A549 (cell line): ENCODE results near the gene PTPN14. TPM values are rescaled to one million over a fixed set of nuclear protein-coding genes. Genes with fewer than 3 reads are reported as not detected.

Experiments used
- ATAC-seq, 2 experiments: fragments of 200-7000 bp in 1 of 2; fragments of >200 bp in 1 of 2; cut with Nextera tagmentation in 1 of 2; cut with Tn5 transposase in 1 of 2; 3 replicates each; pipeline versions ENCODE4 v1.8.0 to v1.9.1; 2018 to 2020; ENCODE audit warnings: mild to moderate bottlenecking in 1 of 2, moderate library complexity in 1 of 2
- CTCF ChIA-PET: fragments of 300-600 bp; sonication (Branson Sonifier 250); formaldehyde crosslinking; extraction: SDS; loops from one replicate; lab custom pipeline; 2021; ENCODE audit warnings: antibody characterized with exemption, inconsistent platforms; lab: Yijun Ruan, JAX
- POLR2A ChIA-PET: fragments of 350-600 bp; formaldehyde crosslinking; extraction: SDS; loops from one replicate; lab custom pipeline; 2021; ENCODE audit warnings: antibody characterized with exemption, inconsistent platforms; lab: Yijun Ruan, JAX
- DNase-seq, 2 experiments: peaks; one replicate each; pipeline versions ENCODE4 v3.0.0 to v3.0.0-alpha.2; 2011 to 2016; ENCODE audit warnings: low read depth in 1 of 2, low spot score in 1 of 2
- FAIRE-seq: peaks from 2 replicates; lab custom pipeline; 2011; peaks lifted over from hg19 to GRCh38; lab: Jason Lieb, UNC
- H3K27ac ChIP-seq, 2 experiments: fragments of >200 bp; sonication (Bioruptor Twin); formaldehyde crosslinking; 3 replicates each; pipeline ENCODE4 v1.5.1; 2016 to 2017
- H3K4me1 ChIP-seq: fragments of >200 bp; sonication (Bioruptor Twin); formaldehyde crosslinking; 3 replicates; pipeline ENCODE4 v1.6.1; 2016
- H3K4me2 ChIP-seq: fragments of >200 bp; sonication (Bioruptor Twin); formaldehyde crosslinking; 3 replicates; pipeline ENCODE4 v1.6.1; 2016
- H3K4me3 ChIP-seq: fragments of >200 bp; sonication (Bioruptor Twin); formaldehyde crosslinking; 3 replicates; pipeline ENCODE4 v1.5.1; 2016
- H3K9me3 ChIP-seq: fragments of >200 bp; sonication (Bioruptor Twin); formaldehyde crosslinking; 3 replicates; pipeline ENCODE4 v1.6.1; 2016
- BHLHE40 ChIP-seq: IDR thresholded peaks from 2 replicates; pipeline ENCODE4 v1.6.1; 2012; ENCODE audit warnings: low read depth, low read length, inconsistent platforms
- CEBPB ChIP-seq, 2 experiments: fragments of >200 bp in 1 of 2; sonication (Bioruptor Twin) in 1 of 2; formaldehyde crosslinking in 1 of 2; IDR thresholded peaks; 2 replicates each; pipeline ENCODE4 v1.6.1; 2012 to 2016
- CHD4 ChIP-seq: fragments of 200-600 bp; sonication (generic); IDR thresholded peaks from 2 replicates; pipeline ENCODE4 v1.6.1; 2016; ENCODE audit warnings: antibody characterized with exemption, mild to moderate bottlenecking, borderline replicate concordance
- ESRRA ChIP-seq: fragments of 150-350 bp; IDR thresholded peaks from 2 replicates; pipeline ENCODE4 v1.6.1; 2014; ENCODE audit warnings: mild to moderate bottlenecking, low read length, borderline replicate concordance
- FOXS1 ChIP-seq: fragments of 250-450 bp; sonication (Bioruptor Pico); IDR thresholded peaks from 2 replicates; pipeline ENCODE4 v1.5.0; 2020; ENCODE audit warnings: mild to moderate bottlenecking, moderate library complexity
- HOXB5 ChIP-seq: fragments of 250-450 bp; sonication (Bioruptor Pico); IDR thresholded peaks from 2 replicates; pipeline ENCODE4 v1.5.0; 2020; ENCODE audit warnings: mild to moderate bottlenecking, moderate library complexity
- JUNB ChIP-seq: fragments of >200 bp; sonication (Bioruptor Twin); formaldehyde crosslinking; IDR thresholded peaks from 2 replicates; pipeline ENCODE4 v1.6.1; 2016
- KDM5A ChIP-seq: fragments of 200-600 bp; sonication (generic); IDR thresholded peaks from 2 replicates; pipeline ENCODE4 v1.6.1; 2016; ENCODE audit warnings: antibody characterized with exemption, mild to moderate bottlenecking
- MAZ ChIP-seq: fragments of 150-350 bp; IDR thresholded peaks from 2 replicates; pipeline ENCODE4 v1.6.1; 2014; ENCODE audit warnings: antibody characterized with exemption, low read depth, low read length, borderline replicate concordance
- MYC ChIP-seq: IDR thresholded peaks from 2 replicates; pipeline ENCODE4 v1.6.1; 2012; ENCODE audit warnings: mild to moderate bottlenecking, inconsistent platforms, low read length, improper control_type of control experiment, borderline replicate concordance
- NR3C1 ChIP-seq: fragments of >200 bp; sonication (Bioruptor Twin); formaldehyde crosslinking; IDR thresholded peaks from 3 replicates; pipeline ENCODE4 v1.6.1; 2017
- PHF8 ChIP-seq: fragments of 200-600 bp; sonication (generic); IDR thresholded peaks from 2 replicates; pipeline ENCODE4 v1.6.1; 2016; ENCODE audit warnings: low read depth, mild to moderate bottlenecking, antibody characterized with exemption, moderate library complexity, borderline replicate concordance
- POLR2A ChIP-seq: IDR thresholded peaks from 2 replicates; pipeline ENCODE4 v1.6.1; 2012; ENCODE audit warnings: mild to moderate bottlenecking, low read length
- RAD21 ChIP-seq, 2 experiments: fragments of >200 bp in 1 of 2; sonication (Bioruptor Twin) in 1 of 2; formaldehyde crosslinking in 1 of 2; IDR thresholded peaks in 1 of 2; conservative IDR thresholded peaks in 1 of 2; 2 replicates in 1 of 2; 3 replicates in 1 of 2; pipeline ENCODE4 v1.6.1; 2012 to 2018; ENCODE audit warnings: inconsistent platforms in 1 of 2
- RCOR1 ChIP-seq: fragments of 150-350 bp; IDR thresholded peaks from 2 replicates; pipeline ENCODE4 v1.6.1; 2014; ENCODE audit warnings: antibody characterized with exemption, low read length, low read depth
- RNF2 ChIP-seq: fragments of 200-600 bp; sonication (generic); IDR thresholded peaks from 2 replicates; pipeline ENCODE4 v1.6.1; 2016; ENCODE audit warnings: low read depth, mild to moderate bottlenecking, antibody characterized with exemption, moderate library complexity, borderline replicate concordance
- ZFP36 ChIP-seq: fragments of 450-650 bp; IDR thresholded peaks from 2 replicates; pipeline ENCODE4 v1.6.1; 2014; ENCODE audit warnings: borderline replicate concordance; ENCODE audit not compliant: partially characterized antibody
- ZNF302 ChIP-seq: fragments of 250-450 bp; sonication (Bioruptor Pico); IDR thresholded peaks from 2 replicates; pipeline ENCODE4 v1.9.0; 2021; ENCODE audit warnings: inconsistent platforms, mild to moderate bottlenecking, moderate library complexity
- WGBS: methylation state at CpG from one replicate; pipeline ENCODE4 v1.1.6; 2017; ENCODE audit errors: missing lambda C conversion rate; 5-methylcytosine and 5-hydroxymethylcytosine counted together
- polyA plus RNA-seq, 4 experiments: library from polyadenylated mRNA; depleted of rRNA in 3 of 4; stranded (reverse); fragments of >200 nt; fragmentation: RNase III in 1 of 4; extraction: RNeasy Plus Mini Kit Qiagen cat#74134 plus additional on column Dnase treatment in 1 of 4; gene quantifications; 2 replicates in 3 of 4; 3 replicates in 1 of 4; pipeline ENCODE4 v1.2.3, GENCODE V29; 2011 to 2017
- TF ChIP-seq, protein P1 (sequence below): fragments of 250-450 bp; sonication (Bioruptor Pico); IDR thresholded peaks from 2 replicates; pipeline ENCODE4 v1.5.0; 2020; ENCODE audit warnings: low read depth, mild to moderate bottlenecking, moderate library complexity
- TF ChIP-seq, protein P2 (sequence below): fragments of 150-350 bp; IDR thresholded peaks from 2 replicates; pipeline ENCODE4 v1.6.1; 2014; ENCODE audit warnings: low read depth, mild to moderate bottlenecking, low read length
- TF ChIP-seq, protein P3 (sequence below): fragments of >200 bp; sonication (Bioruptor Twin); formaldehyde crosslinking; IDR thresholded peaks from 2 replicates; pipeline ENCODE4 v1.6.1; 2016

Gene PTPN14
- polyA plus RNA-seq, 2 of the 4 experiments (the other 2 are of a cell fraction), result 9.2 to 10.0 TPM

DNA sequence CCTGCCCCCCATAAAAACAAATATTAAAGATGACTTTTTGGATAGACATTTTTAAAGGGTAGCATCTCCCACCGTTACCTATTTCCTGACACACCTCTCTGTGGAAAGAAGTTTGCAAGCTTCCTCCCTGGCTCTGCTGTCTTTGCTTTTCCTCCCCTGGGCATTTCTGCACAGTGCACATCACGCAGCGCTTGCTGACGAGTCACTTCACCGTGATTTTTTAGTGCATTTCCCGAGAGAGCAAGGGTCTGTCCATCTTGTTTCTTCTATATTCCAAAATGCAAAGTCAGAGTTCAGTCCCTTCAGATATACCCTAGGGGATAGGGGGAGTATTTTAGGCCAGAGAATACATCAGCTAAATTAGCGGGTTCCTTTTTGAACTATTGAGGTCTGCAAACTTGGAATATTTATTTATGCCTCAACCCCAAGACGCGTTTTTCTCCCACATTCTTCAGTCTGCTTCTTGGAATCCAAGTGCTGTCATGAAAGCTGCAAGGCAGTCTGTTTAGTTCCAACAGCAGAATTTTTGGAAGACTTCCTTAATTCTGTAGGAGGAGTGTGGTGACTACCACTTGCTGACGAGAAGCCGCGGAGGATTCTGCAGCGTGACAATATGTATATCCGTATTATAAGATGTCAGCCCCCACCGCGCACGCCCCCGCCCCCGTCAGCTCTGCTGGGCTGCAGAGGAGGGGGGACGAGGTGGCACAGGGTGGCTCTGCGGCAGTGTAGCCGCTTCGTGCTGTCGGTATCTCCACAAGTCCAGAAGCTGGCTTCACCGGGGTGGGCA lies 248.1 kb downstream of the PTPN14 start:
- no peak for DNase-seq
- H3K27ac ChIP-seq, result no peak overlapping the region
- POLR2A ChIA-PET, result no interaction called here
- no peaks in the 10 kb centered on the region for H3K9me3 ChIP-seq
- no peak overlapping the region for H3K4me2 ChIP-seq
- WGBS, result 92% methylated on average over 25 of the region's 25 CpGs
- no peak overlapping the region for H3K4me3 ChIP-seq
- TF ChIP-seq, protein P1, sequence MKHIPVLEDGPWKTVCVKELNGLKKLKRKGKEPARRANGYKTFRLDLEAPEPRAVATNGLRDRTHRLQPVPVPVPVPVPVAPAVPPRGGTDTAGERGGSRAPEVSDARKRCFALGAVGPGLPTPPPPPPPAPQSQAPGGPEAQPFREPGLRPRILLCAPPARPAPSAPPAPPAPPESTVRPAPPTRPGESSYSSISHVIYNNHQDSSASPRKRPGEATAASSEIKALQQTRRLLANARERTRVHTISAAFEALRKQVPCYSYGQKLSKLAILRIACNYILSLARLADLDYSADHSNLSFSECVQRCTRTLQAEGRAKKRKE (CRISPR knock-in tag), result no peak
- TF ChIP-seq ZNF302 (CRISPR knock-in tag) (no peak), CEBPB (IDR thresholded peaks at IDR 0.05) (no peak), BHLHE40 (no peak), POLR2A (no peak), HOXB5 (CRISPR knock-in tag) (no peak), ZFP36 (no peak), FOXS1 (CRISPR knock-in tag) (no peak), RCOR1 (no peak), ESRRA (no peak), MYC (no peak)
- TF ChIP-seq, protein P2, sequence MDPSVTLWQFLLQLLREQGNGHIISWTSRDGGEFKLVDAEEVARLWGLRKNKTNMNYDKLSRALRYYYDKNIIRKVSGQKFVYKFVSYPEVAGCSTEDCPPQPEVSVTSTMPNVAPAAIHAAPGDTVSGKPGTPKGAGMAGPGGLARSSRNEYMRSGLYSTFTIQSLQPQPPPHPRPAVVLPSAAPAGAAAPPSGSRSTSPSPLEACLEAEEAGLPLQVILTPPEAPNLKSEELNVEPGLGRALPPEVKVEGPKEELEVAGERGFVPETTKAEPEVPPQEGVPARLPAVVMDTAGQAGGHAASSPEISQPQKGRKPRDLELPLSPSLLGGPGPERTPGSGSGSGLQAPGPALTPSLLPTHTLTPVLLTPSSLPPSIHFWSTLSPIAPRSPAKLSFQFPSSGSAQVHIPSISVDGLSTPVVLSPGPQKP, result no peak
- TF ChIP-seq, all 56 proteins: peak for 0
- CTCF ChIA-PET, result interaction anchor here (0.6 to 3.5 kb wide), 5 partner anchors 10 to 42 kb away, joined by 3 to 13 read pairs (median 4); no protein-coding TSS in a partner anchor
- H3K4me1 ChIP-seq, result no peaks in the 10 kb centered on the region
- no peak for ATAC-seq
- FAIRE-seq, result no peak

DNA sequence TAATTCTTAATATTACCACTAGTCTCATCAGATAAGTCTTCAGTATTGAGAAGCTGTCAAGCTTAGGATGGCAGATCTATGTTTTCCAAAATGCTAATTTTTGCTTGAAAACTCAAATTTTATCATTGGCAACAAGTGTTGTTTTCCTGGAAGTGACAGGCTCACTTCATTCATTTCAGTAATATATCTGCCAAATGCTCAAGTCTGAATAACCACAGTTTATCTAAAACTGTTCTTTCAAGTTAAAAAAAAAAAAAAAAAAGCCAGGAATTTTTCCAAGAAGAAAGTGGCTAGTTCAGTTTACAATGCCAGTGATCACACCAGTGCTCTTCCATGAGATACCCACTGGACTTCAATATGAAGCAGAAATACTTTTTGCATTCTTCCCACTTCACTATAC lies 249.9 kb downstream of the PTPN14 start:
- FAIRE-seq (no peak), DNase-seq (no peak)

GRCh38 chr1:214300149-214300780 lies 251.1 kb downstream of the PTPN14 start:
- H3K4me2 ChIP-seq, result no peak overlapping the region
- ATAC-seq (no peak), FAIRE-seq (no peak), DNase-seq (no peak)
- CTCF ChIA-PET, result interaction anchor here (1.1 to 2.4 kb wide), 2 partner anchors 28 to 39 kb away, joined by 4 to 12 read pairs; no protein-coding TSS in a partner anchor
- no peak overlapping the region for H3K27ac ChIP-seq
- POLR2A ChIA-PET, result no interaction called here
- no peak for TF ChIP-seq CHD4
- TF ChIP-seq KDM5A, result no peak
- 87% methylated on average over 9 of the region's 9 CpGs for WGBS
- no peaks in the 10 kb centered on the region for H3K9me3 ChIP-seq
- no peak overlapping the region for H3K4me3 ChIP-seq
- peaks cover 9% of the 10 kb centered on the region; the same call in 1 of the 3 replicates for H3K4me1 ChIP-seq

More for the DNA sequence above, 249.9 kb downstream of the PTPN14 start:
- H3K4me3 ChIP-seq, result no peak overlapping the region
- ChIA-PET CTCF (interaction anchor here (1.0 to 3.5 kb wide), 4 partner anchors 9 to 337 kb away, joined by 4 to 13 read pairs (median 8); no protein-coding TSS in a partner anchor), POLR2A (no interaction called here)
- H3K27ac ChIP-seq, result no peak overlapping the region
- TF ChIP-seq PHF8, result no peak
- TF ChIP-seq RAD21 (conservative IDR thresholded peaks at IDR 0.05 in 1 of 2, IDR thresholded peaks at IDR 0.05 in 1 of 2), result no peak
- no peak for TF ChIP-seq JUNB
- TF ChIP-seq RNF2, result no peak
- no peak for TF ChIP-seq RCOR1
- TF ChIP-seq ZFP36, result no peak
- no peak for TF ChIP-seq MAZ
- TF ChIP-seq NR3C1, result no peak
- TF ChIP-seq, protein P3, sequence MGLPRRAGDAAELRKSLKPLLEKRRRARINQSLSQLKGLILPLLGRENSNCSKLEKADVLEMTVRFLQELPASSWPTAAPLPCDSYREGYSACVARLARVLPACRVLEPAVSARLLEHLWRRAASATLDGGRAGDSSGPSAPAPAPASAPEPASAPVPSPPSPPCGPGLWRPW, result no peak
- ATAC-seq, result no peak
- no peaks in the 10 kb centered on the region for H3K9me3 ChIP-seq
- H3K4me2 ChIP-seq, result no peak overlapping the region
- peaks cover 6% of the 10 kb centered on the region; the same call in 1 of the 3 replicates for H3K4me1 ChIP-seq
